Prostate gland (tissue), 2 donors: Measurements from ENCODE around the gene SETD3. TPM values are rescaled to one million over a fixed set of nuclear protein-coding genes. Genes with fewer than 3 reads are reported as not detected.

ENCODE experiments used
- DNase-seq: peaks from one replicate; pipeline ENCODE4 v3.0.0-alpha.2; 2019; ENCODE audit warnings: low spot score
- H3K27ac ChIP-seq, 2 donors: fragments of 200-600 bp; sonication (generic); 2 replicates each; pipeline ENCODE4 v1.5.1; 2017 to 2019
- H3K27me3 ChIP-seq: fragments of 200-600 bp; sonication (generic); replicated peaks from 2 replicates; pipeline ENCODE4 v1.5.1; 2019; ENCODE audit not compliant: insufficient read depth
- H3K36me3 ChIP-seq, 2 donors: fragments of 200-600 bp; sonication (generic); 1 replicate in 1 of 2; 2 replicates in 1 of 2; pipeline versions ENCODE4 v1.5.1 to v1.8.1; 2017 to 2019
- H3K4me1 ChIP-seq: fragments of 200-600 bp; sonication (generic); replicated peaks from 2 replicates; pipeline ENCODE4 v1.5.1; 2019
- H3K4me3 ChIP-seq, 2 donors: fragments of 200-600 bp; sonication (generic); 2 replicates each; pipeline ENCODE4 v1.5.1; 2017 to 2019
- H3K9me3 ChIP-seq: fragments of 200-600 bp; sonication (generic); 2 replicates; pipeline ENCODE4 v1.5.1; 2017
- POLR2A ChIP-seq: fragments of 450-650 bp; IDR thresholded peaks from one replicate; pipeline ENCODE4 v1.6.1; 2016; ENCODE audit warnings: antibody characterized with exemption, mild to moderate bottlenecking
- POLR2AphosphoS5 ChIP-seq: sonication (generic); formaldehyde crosslinking; IDR thresholded peaks from one replicate; pipeline ENCODE4 v1.6.1; 2017; ENCODE audit warnings: antibody characterized with exemption
- WGBS: methylation state at CpG from one replicate; pipeline ENCODE4 v1.1.5; 2018; 5-methylcytosine and 5-hydroxymethylcytosine counted together
- intact Hi-C: fragments of 100-400 bp; cut with DNase I; formaldehyde crosslinking; loops from one replicate; pipeline ENCODE4 v1.14.2; 2022
- total RNA-seq, 2 donors: library from RNA; depleted of rRNA; stranded (reverse); fragments of >200 nt; gene quantifications; one replicate each; pipeline ENCODE4 v1.1.0, GENCODE V29; 2016
- TF ChIP-seq, protein P1 (sequence below), 4 experiments: fragments of 200-600 bp in 2 of 4; fragments of 450-650 bp in 2 of 4; sonication (generic) in 2 of 4; IDR thresholded peaks; 1 replicate in 3 of 4; 2 replicates in 1 of 4; pipeline ENCODE4 v1.5.1; 2016 to 2019; ENCODE audit warnings: antibody characterized with exemption in 4 of 4, mild to moderate bottlenecking in 2 of 4, moderate library complexity in 2 of 4

SETD3 gene
- total RNA-seq, 2 donors from 2014 or later: 59.5 to 106 TPM

DNA sequence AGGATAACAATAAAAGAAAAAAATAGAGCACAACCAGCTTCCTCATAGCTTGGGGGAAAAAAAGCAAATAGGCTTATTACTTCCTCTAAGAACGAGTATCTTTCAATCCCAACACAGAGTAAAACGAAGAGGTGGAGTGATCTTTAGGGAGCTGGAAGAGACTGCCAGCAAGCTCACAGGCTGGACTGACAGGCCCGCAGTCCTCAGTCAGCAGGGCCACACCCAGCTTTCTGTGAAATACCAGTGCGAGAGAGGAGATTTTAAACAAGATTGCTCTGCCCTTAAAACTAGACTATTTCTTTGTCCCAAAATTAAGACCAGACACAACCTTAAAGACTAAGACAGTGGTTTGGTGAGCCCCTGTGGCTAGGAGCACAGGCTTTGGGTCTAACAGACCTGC, 32.9 kb downstream of the SETD3 start:
- Histone ChIP-seq H3K4me3 (no peak overlapping the region), H3K4me1 (no peaks in the 10 kb centered on the region), H3K27ac (no peak overlapping the region), H3K36me3 (no peaks in the 10 kb centered on the region), H3K9me3 (no peaks in the 10 kb centered on the region), H3K27me3 (no peaks in the 10 kb centered on the region)
- TF ChIP-seq POLR2A (no peak), POLR2AphosphoS5 (no peak)
- TF ChIP-seq, protein P1, sequence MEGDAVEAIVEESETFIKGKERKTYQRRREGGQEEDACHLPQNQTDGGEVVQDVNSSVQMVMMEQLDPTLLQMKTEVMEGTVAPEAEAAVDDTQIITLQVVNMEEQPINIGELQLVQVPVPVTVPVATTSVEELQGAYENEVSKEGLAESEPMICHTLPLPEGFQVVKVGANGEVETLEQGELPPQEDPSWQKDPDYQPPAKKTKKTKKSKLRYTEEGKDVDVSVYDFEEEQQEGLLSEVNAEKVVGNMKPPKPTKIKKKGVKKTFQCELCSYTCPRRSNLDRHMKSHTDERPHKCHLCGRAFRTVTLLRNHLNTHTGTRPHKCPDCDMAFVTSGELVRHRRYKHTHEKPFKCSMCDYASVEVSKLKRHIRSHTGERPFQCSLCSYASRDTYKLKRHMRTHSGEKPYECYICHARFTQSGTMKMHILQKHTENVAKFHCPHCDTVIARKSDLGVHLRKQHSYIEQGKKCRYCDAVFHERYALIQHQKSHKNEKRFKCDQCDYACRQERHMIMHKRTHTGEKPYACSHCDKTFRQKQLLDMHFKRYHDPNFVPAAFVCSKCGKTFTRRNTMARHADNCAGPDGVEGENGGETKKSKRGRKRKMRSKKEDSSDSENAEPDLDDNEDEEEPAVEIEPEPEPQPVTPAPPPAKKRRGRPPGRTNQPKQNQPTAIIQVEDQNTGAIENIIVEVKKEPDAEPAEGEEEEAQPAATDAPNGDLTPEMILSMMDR (IDR thresholded peaks at IDR 0.05): no peak
- intact Hi-C loops: no loop called here
- WGBS: 43% methylated on average over 4 of the region's 4 CpGs
- DNase-seq: no peak

GRCh38 chr14:99445931-99446330, 34.7 kb downstream of the SETD3 start:
- Histone ChIP-seq H3K27ac (no peak overlapping the region), H3K4me3 (no peak overlapping the region), H3K9me3 (no peaks in the 10 kb centered on the region), H3K27me3 (no peaks in the 10 kb centered on the region), H3K4me1 (no peaks in the 10 kb centered on the region), H3K36me3 (no peaks in the 10 kb centered on the region)
- TF ChIP-seq, protein P1 (IDR thresholded peaks at IDR 0.05): no peak
- TF ChIP-seq POLR2AphosphoS5: no peak
- intact Hi-C loops: no loop called here
- WGBS: 87% methylated on average over 7 of the region's 7 CpGs
- no peak for DNase-seq

- Histone ChIP-seq H3K4me1 (no peaks in the 10 kb centered on the region), H3K4me3 (no peak overlapping the region), H3K27me3 (no peaks in the 10 kb centered on the region), H3K27ac (no peak overlapping the region), H3K9me3 (no peaks in the 10 kb centered on the region), H3K36me3 (no peaks in the 10 kb centered on the region)
- intact Hi-C loops: no loop called here
- TF ChIP-seq POLR2A (no peak), POLR2AphosphoS5 (no peak)
- TF ChIP-seq, protein P1 (IDR thresholded peaks at IDR 0.05): no peak
- DNase-seq: no peak
- 92% methylated on average over 7 of the region's 7 CpGs for WGBS
Observed at GRCh38 chr14:99441918-99442317, 38.7 kb downstream of the SETD3 start.

- no peak for DNase-seq
- WGBS: 96% methylated on average over 11 of the region's 11 CpGs
- Histone ChIP-seq H3K27ac (no peak overlapping the region), H3K27me3 (no peaks in the 10 kb centered on the region), H3K36me3 (no peaks in the 10 kb centered on the region), H3K9me3 (no peaks in the 10 kb centered on the region), H3K4me3 (no peak overlapping the region), H3K4me1 (no peaks in the 10 kb centered on the region)
- intact Hi-C loops: no loop called here
- no peak for TF ChIP-seq POLR2A
- TF ChIP-seq, protein P1 (IDR thresholded peaks at IDR 0.05): no peak
Observed at GRCh38 chr14:99441157-99441870, 39.3 kb downstream of the SETD3 start.

DNA sequence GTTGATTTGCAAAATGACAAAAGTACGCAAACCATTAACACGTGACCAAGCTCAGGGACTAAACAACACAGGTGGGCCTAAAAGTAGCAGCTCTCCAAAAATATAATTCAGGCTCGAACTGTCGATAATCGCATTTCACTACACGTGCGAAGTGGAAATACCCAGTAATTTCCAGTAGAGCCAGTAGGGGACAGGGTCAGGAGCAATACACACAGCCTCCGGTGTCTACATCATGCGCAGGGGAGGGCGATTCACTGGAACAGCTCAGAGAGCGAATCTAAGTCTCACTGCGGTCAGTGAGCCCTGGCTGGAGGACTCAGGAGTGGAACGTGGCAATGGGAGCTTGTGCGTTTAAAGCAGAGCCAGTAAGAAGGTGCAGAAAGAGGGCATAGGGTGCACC, 40.4 kb downstream of the SETD3 start:
- no peaks in the 10 kb centered on the region for H3K4me1 ChIP-seq
- H3K36me3 ChIP-seq: no peaks in the 10 kb centered on the region
- H3K27ac ChIP-seq: no peak overlapping the region
- no peaks in the 10 kb centered on the region for H3K9me3 ChIP-seq
- H3K27me3 ChIP-seq: no peaks in the 10 kb centered on the region
- WGBS: 87% methylated on average over 14 of the region's 14 CpGs
- no peak for DNase-seq
- intact Hi-C loops: no loop called here
- TF ChIP-seq, protein P1 (IDR thresholded peaks at IDR 0.05): no peak
- TF ChIP-seq POLR2AphosphoS5 (no peak), POLR2A (no peak)
- H3K4me3 ChIP-seq: no peak overlapping the region
